HG03432 (cell line): Measurements from ENCODE around the gene LMBRD1.
A peak's percentile ranks its signal among the peaks of the same experiment; 100 is the strongest.
"Not testable (repeated sequence)": the region's sequence is repeated elsewhere in the genome, so short reads cannot be mapped to it uniquely, and the experiment has no call there.

ENCODE experiments used
- ATAC-seq: cut with Tn5 transposase; IDR thresholded peaks from one replicate; pipeline ENCODE4 v1.9.1; 2021; ENCODE audit warnings: mild to moderate bottlenecking, moderate library complexity; ENCODE audit not compliant: unreplicated experiment

LMBRD1 gene

DNA sequence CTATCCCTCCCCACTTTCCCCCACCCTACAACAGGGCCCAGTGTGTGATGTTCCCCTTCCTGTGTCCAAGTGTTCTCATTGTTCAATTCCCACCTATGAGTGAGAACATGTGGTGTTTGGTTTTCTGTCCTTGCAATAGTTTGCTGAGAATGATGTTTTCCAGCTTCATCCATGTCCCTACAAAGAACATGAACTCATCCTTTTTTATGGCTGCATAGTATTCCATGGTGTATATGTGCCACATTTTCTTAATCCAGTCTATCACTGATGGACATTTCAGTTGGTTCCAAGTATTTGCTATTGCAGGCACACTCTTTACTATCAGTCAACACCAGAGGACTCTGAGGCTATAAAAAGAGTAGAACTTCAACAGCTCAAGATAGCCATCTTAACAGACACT lies 2.0 kb upstream of the LMBRD1 start:
- not testable (repeated sequence) for ATAC-seq

DNA sequence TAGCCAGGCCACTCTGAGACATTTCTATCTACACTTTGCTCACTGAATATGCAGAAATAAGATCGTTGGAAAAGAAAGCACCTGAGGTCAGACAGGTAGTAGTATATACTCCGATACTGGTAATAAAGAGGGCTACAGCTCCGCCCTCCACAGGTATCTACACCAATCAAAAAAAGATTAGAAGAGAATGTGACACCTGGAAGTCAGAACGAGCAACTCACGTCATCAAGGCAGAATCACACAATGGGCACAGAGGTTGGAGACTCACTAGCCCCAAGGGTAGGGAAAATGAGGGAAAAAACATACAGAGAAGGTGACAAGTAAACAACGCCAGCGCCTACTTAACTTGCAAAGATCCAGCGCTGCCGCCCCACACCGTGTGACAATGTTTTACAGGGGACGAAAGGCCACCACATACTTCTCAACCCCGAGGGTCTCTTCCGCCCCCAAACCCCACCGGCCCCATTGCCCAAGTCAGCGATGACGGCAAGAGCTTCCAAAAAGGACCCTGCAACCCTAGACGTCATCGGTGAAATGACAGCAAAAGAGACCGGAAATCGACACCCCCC lies 653 bp downstream of the LMBRD1 start:
- peak; percentile 23 for ATAC-seq

DNA sequence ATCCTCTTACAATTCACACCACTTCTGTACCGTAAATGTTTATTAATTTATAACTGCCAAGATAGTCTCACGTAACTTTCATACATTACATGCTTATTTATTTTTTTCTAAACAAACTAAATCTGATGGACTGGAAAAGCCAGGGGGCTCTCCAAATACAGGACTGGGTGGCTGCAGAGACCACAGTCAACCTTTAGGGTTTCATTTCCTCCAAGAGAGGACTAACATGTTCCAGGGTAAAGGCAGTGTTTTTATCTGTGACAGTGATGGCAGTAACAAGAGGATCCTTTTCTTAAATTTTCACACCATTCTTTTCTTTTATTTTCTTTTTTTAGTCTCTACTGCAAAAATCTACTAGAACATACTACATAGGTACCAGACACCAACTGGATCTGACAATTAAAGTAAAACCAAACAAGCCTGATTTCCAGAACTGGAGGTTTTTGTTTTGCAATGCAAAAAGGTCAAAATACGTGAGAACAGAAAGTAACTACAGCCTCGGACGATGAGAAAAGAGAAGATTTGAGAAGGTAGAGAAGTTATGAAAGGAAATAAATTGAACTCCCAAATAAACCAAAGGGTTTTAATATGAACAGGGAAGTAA lies 1.2 kb downstream of the LMBRD1 start:
- ATAC-seq, result peak; percentile 36

DNA sequence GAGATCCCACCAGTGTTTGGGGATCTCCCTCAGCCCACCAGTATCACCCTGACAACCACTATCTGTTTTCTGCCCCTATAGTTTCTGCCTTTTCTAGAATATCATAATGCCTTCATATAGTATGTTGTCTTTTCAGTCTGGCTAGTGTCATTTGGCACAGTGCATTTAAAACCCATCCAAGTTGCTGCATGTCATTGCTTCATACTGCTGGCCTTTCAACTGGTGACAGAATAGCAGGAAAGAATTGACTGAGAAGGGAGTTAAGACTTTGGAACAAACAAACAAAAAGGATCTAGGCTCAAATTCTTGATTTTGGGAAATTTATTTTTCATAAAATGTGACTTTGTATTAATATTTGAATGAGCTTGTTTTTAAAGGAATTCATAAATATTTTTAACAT lies 4.5 kb downstream of the LMBRD1 start:
- no peak for ATAC-seq

DNA sequence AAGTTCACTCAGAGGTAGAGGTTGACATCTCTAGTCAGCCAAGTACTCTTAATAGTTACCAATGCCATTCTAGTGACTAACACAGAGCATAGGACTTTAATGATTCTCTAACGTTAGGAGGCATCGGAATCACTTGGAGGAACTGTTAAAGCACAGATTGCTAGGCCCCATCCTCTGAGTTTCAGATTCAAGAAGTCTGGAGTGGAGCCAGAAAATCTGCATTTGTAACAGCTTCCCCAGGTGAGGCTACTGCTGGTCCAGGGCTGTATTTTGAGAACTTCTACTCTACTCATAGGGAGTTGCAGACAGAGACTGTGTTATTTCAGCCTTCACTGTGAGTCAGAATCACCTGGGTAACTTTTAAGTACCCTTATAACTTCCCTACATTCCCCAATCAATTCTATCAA lies 5.7 kb downstream of the LMBRD1 start:
- ATAC-seq, result peak; percentile 57

DNA sequence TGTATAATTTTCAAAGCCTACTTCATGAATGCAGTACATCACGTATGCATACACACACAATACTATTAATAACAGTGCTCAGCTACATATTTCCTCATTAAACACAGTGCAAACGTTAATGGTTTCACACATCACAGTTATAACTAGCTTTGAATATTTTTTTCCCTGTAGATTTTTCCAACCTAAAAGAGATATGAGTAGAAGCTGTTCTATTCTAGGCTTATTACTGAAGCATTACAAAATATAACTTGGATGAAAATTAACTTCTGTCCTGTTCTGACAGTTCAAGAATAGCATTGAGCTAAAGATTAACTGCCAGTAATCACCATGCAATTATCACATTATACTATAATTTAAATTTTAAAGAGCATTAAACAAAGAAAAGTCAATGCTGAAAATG lies 6.2 kb downstream of the LMBRD1 start:
- peak; percentile 14 for ATAC-seq

DNA sequence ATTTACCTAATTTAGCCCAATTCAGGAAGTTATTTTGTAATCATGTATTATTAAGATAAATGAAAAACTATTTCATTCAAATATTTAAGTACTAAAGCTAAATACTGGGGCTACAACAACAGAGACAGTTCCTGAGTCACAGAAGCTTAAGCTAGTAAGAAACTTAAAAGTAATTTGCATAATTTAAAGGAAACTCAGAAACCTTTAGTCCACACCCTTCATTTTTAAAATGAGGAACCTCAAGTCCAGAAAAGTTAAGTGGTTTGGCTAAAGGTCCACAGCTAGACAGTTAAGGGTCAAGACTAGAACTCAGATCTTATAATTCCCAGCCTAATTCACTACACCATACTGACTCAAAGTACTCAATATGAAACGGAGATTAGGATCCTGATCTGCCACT lies 7.2 kb downstream of the LMBRD1 start:
- peak; percentile 28 for ATAC-seq

DNA sequence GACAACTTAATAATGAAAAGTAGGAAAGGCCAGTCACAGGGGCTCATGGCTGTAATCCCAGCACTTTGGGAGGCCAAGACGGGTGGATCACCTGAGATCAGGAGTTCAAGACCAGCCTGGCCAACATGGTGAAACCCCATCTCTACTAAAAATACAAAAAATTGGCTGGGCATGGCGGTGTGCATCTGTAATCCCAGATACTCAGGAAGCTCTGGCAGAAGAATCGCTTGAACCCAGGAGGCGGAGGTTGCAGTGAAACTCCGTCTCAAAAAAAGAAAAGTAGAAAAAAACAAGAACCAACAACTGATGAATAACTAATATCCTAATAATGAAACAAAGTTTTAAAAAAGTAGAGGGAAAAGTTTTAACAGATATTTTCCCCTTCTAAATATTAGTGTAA lies 9.4 kb downstream of the LMBRD1 start:
- ATAC-seq, result not testable (repeated sequence)

DNA sequence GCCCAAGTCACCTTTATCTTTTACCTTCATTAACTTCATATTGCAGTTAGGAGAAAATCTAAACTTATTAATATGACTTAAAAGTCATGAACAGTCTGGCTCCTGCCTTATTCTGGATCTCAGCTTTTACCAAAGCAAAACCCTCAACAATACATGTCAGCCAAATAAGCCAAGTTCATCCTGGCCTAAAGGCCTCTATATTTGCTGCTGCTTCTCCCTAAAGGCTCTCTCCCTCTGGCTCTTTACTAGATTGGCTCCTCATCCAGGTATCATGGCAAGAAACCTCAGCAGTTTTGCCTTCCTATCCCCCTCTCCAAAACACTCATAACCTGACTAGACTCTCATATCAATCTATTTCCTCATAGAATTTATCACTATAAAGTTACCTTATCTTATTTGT lies 11.1 kb downstream of the LMBRD1 start:
- no peak for ATAC-seq

DNA sequence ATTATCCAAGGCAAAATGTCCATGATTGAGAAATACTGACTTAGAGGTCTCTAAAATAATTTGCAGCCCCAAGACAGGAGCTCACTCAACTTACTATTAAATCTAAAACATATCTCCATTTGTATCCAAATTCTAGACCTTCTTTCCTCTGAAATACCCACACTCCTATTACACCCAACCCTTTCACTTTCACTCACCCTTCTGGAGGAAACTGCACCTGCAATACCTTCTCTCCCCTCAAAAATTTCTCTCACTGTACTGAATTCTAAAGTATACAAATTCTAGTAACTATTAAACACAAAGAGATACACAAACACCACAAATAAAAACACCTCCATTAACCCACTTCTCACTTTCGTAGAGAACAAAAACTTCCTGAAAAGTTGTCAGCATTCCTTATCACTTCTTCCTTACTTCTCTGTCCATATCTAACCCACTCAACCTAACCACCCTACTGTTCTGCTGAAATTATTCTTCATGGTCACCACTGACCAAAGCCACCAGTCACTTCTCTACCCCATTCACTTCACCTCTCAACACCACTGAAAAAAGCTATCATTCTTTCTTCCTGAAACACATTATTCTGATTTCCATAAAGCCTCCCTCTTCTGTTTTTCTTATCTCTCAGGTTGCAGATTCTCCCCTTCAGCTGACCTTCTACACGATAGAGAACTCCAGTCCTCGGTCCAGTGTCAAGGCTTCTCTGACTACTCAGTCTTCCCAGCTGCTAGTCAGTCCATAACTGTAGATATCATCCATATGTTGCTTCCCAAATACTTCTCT lies 12.0 kb downstream of the LMBRD1 start:
- peak; percentile 77 for ATAC-seq

DNA sequence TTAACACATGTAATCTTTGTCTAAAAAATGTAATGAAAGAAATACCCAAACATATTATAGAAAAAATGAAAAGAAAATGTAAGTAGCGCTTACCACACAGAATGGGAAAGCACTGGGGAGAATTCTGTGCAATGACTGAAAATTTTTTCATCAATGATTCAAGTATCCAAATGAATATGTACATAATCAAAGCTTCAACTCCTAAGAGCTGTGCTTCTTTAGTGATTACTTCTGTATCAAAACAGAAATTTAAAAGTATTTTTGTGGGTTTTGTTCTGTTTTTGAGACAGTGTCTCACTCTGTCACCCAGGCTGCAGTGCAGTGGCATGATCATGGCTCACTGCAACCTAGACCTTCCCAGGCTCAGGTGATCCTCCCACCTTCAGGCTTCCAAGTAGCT lies 13.7 kb downstream of the LMBRD1 start:
- no peak for ATAC-seq

DNA sequence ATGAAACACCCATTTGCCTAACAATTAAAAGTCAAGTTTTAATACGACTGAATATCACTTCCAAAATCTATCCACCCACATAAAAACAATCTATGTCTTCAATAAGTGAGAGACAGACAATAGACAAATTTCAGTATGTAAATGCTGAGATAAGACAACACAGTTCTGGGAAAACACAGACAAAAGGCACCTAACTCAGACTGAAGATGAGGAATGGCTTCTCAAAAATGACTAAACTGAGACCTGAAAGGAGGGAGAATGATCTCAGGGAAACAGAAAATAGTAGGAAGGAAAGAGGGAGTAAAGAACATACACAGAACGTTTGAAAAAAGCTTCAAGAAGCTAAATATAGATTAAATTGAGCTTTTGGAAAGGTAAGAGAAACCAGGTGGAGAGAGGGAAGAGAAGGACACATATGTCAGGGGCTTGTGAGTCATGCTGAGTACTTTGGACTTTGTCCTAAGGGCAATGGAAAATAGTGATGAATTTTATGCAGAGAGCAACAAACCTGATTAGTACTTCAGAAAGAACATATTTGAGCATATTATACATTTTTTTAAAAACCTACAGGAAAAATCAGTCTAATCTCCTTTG lies 16.1 kb downstream of the LMBRD1 start:
- no peak for ATAC-seq

DNA sequence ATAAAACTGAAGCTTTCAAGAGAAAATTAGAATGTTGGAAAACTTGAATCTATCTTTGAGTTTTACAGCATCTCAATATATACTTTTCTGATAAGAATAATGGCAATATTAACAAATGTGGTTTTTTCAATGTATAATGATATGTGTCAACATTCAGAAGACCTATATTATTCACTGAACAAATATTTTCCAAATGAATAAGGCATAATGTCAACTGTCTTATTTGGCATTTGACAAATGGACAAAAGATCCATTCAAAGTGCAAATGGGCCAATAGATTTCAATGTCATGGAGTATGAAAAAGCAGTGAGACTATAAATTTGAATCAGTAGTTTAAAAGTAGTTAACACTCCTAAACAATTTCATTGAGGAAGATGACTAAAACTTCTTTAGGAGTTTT lies 20.9 kb downstream of the LMBRD1 start:
- ATAC-seq, result no peak

DNA sequence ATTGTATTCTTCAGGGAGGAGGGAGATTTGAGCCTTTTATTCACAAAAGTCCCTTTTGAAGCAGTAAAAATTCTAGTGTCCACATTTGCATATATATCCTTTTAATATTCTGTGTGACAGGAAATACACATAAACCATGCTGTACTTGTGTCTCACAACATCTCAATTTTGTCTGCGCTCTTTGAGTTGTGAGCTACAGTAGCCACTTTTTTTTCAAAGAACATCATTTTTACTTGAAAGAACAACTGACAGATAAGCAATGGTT lies 21.3 kb downstream of the LMBRD1 start:
- ATAC-seq, result no peak

DNA sequence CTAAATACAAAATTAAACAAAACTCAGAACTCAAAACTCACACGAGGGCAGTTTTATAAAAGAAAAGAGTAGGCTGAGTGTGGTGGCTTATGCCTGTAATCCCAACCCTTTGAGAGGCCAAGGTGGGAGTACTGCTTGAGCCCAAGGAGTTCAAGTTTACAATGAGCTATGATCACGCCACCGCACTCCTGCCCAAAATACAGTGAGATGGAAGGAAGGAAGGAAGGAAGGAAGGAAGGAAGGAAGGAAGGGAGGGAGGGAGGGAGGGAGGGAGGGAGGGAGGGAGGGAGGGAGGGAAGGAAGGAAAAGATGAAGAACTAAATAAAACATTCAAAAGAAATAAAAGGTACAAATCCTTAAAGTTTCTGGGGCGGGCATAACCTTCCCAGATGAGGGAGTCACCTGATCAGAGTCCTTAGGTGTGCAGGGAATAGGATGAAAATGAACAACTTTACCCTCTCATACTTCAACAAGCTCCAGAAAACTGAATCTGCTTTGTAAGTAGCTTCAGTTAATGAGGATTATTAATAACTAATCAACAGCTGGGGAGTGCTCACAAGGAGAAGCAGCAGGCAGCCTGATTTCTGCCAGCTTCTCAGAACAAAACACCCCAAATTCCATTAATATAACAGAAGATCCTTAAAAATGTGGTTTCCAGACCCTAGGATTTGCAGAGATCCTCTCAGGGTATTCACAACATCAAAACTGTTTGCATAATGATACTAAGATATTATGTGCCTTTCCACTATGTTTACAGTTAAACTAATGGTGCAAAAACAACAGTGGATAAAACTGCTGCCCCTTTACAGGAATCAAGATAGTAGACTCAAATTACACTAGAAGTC lies 21.8 kb downstream of the LMBRD1 start:
- ATAC-seq, result no peak

DNA sequence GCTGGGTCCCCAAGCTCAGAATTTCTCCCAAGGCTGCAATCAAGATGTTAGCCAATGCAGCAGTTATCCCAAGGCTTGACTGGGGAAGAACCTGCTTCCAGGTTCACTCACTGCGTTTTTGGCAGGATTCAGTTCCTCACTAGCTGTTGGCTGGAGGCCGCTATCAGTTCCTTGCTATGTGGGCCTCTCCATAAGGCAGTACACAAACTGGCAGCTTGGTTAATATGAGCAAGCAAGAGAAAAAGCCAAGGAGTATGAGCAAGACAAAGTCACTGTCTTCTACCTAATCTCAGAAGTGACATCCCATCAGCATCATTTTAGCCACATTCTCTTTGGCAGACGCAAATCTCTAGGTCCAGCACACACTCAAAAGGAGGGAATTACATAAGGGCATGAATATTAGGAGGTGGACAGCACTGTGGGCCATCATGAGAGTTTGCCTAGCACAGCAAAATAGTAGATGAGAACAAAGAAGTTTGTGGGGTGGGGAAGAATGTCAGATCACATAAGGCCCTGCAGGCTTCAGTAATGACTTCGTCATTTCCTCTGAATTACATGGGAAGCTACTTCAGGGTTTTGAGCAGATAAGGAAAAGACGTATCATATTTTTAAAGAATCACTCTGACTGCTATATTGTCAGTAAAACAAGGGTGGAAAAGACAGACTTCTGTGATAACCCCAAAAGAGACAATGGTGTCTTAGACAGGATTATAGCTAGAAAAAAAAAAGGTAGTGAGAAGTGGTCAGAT lies 25.5 kb downstream of the LMBRD1 start:
- no peak for ATAC-seq

DNA sequence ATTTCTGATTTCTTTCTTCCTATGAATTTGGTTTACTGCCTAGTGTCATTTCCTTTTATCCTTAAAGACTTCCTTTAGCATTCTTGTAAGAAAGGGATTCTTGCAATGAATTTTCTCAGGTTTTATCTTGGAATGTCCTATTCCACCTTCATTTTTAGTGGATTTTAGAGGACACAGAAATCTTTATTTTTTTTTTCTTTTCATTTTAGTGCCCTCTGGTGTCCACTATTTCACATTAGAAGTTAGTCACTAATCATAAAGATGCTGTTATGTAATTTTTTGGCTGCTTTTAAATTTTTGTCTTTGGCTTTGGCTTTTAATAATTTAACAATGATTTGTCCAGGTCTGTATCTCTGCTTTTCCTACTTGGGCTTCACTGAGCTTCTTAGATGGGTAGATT lies 28.1 kb downstream of the LMBRD1 start:
- no peak for ATAC-seq

DNA sequence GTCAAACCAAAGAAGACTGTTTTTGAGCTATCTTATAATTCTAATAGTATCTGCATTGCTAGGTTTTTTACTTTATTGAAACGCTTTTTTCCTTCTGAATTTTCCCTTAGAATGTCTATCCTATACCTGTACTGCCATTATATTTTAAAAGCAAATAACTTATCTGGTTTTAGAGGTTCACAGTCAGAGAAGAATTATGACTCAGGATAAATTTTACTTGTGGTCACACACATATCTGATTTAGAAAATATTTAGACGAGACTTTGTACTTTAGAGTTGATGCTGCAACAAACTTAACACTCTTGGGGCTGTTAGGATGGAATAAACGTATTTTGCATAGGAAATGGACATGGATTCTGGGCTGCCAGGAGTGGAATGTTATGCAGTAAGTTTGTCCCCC lies 33.0 kb downstream of the LMBRD1 start:
- ATAC-seq, result no peak

DNA sequence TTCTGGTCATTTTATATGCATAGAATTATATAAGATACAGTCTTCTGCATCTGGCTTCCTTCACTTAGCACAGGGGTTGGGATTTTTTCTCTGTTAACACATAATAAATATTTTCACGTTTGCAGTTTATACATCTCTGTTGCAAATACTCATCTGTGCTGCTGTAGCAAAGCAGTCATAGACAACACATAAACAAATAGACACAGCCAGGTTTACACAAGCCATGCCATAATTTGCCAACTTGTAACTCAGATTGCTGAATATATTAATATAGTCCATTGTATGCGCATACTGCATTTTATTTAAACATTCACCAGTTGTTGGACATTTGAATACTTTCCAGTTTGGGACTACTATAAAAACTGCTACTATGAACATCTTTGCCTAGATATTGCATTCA lies 35.0 kb downstream of the LMBRD1 start:
- no peak for ATAC-seq

DNA sequence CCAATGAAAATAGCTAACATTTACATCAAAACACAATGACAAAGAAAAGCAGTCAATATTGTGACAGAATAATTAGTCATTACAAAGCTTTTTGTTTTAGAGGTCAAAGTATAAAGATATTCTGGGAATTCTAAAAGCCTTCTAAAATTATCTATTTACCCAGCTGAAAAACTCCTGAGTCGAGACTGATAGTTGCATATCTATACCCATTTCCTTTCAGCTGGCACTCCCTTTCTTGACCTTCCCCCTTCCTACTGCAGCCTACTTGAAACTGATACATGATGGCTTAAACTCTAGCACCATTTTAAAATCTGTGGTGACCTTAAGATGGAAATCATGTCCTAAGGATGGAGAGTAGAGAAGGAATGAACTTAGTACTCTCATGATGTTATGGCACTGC lies 38.6 kb downstream of the LMBRD1 start:
- ATAC-seq, result peak; percentile 52

DNA sequence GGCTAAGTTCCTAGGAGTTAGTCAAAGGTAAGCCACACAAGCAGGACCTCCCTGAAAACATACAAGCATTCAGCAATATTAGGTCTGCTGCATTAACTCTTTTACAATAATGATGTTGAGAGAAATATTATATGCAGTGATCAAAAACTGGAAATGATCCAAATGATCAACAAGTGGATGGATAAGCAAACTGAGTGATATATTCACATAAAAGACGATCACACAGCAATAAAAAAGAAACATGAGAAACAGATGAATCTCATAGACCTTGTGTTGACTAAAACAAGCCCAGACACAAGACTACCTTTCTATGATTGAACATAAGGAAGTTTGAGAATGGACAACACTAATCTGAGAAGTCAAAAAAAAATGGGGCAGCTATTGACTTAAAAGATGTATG lies 39.9 kb downstream of the LMBRD1 start:
- ATAC-seq, result no peak
